Measurements from ENCODE around the gene ATP6V0E1.

ATP6V0E1 gene
- 24.9 to 61.8 reads per million in 2 donors for total RNA-seq

- DNase-seq, result peak; percentile 89 to 94 (median 90)
These were observed at the start of gene ATP6V0E1 for GRCh38 chr5:172983542-172984243. ATP6V0E1 (plus strand) TSS chr5:172983771; CDS start chr5:172983861, 90 bp downstream.

GRCh38 chr5:172935096-172935495, 48.5 kb upstream of the ATP6V0E1 start:
- no peak for DNase-seq

- no peak for DNase-seq
These were observed 47.2 kb upstream of the ATP6V0E1 start for GRCh38 chr5:172936401-172936800.

- DNase-seq, result no peak
These were observed 44.5 kb upstream of the ATP6V0E1 start for GRCh38 chr5:172939071-172939470.

- DNase-seq, result no peak
These were observed 43.8 kb upstream of the ATP6V0E1 start for GRCh38 chr5:172939611-172940267.

- no peak for DNase-seq
These were observed 43.1 kb upstream of the ATP6V0E1 start for GRCh38 chr5:172940268-172941066.

GRCh38 chr5:172941067-172941516, 42.5 kb upstream of the ATP6V0E1 start:
- no peak for DNase-seq

- DNase-seq, result no peak
These were observed 41.0 kb upstream of the ATP6V0E1 start for GRCh38 chr5:172942556-172942955.

GRCh38 chr5:172943283-172943841, 40.2 kb upstream of the ATP6V0E1 start:
- no peak for DNase-seq

- no peak for DNase-seq
These were observed 39.7 kb upstream of the ATP6V0E1 start for GRCh38 chr5:172943906-172944305.

GRCh38 chr5:172944741-172945140, 38.8 kb upstream of the ATP6V0E1 start:
- DNase-seq, result no peak

GRCh38 chr5:172945151-172945550, 38.4 kb upstream of the ATP6V0E1 start:
- no peak for DNase-seq

GRCh38 chr5:172946146-172946545, 37.4 kb upstream of the ATP6V0E1 start:
- DNase-seq, result no peak

GRCh38 chr5:172949426-172949825, 34.1 kb upstream of the ATP6V0E1 start:
- DNase-seq, result no peak

GRCh38 chr5:172950176-172950965, 33.2 kb upstream of the ATP6V0E1 start:
- no peak for DNase-seq

- DNase-seq, result no peak
These were observed 32.1 kb upstream of the ATP6V0E1 start for GRCh38 chr5:172951371-172952033.

GRCh38 chr5:172952034-172952511, 31.5 kb upstream of the ATP6V0E1 start:
- no peak for DNase-seq

- no peak for DNase-seq
These were observed 29.5 kb upstream of the ATP6V0E1 start for GRCh38 chr5:172953776-172954675.

- no peak for DNase-seq
These were observed 28.8 kb upstream of the ATP6V0E1 start for GRCh38 chr5:172954751-172955159.

- DNase-seq, result no peak
These were observed 27.3 kb upstream of the ATP6V0E1 start for GRCh38 chr5:172956228-172956627.

All from T-helper 2 cell (primary cell).